HG02885 (cell line): ENCODE results near the gene ADAMTS4.

ENCODE experiments used
- ATAC-seq: cut with Tn5 transposase; IDR thresholded peaks from one replicate; pipeline ENCODE4 v1.9.1; 2021; ENCODE audit warnings: mild to moderate bottlenecking; ENCODE audit not compliant: unreplicated experiment, poor library complexity

ADAMTS4 gene

DNA sequence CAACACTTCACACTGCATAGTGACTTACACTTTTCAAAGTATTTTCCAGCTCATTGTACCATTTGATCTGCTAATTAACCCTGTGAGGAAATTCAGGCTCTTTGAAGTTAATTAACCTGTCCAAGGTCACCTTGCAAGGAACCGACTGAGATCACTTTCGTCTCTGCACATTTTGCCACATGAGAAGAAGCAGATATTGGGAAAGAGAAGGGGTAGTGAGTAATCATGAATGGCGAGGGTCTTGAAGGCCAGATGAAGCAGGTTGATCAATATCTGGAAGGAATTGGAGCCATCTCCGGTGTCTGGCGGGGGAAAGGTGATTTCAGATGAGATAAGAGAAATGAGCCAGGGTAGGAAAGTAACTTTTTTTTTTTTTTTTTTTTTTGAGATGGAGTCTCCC lies 21.1 kb upstream of the ADAMTS4 start:
- ATAC-seq: no peak

DNA sequence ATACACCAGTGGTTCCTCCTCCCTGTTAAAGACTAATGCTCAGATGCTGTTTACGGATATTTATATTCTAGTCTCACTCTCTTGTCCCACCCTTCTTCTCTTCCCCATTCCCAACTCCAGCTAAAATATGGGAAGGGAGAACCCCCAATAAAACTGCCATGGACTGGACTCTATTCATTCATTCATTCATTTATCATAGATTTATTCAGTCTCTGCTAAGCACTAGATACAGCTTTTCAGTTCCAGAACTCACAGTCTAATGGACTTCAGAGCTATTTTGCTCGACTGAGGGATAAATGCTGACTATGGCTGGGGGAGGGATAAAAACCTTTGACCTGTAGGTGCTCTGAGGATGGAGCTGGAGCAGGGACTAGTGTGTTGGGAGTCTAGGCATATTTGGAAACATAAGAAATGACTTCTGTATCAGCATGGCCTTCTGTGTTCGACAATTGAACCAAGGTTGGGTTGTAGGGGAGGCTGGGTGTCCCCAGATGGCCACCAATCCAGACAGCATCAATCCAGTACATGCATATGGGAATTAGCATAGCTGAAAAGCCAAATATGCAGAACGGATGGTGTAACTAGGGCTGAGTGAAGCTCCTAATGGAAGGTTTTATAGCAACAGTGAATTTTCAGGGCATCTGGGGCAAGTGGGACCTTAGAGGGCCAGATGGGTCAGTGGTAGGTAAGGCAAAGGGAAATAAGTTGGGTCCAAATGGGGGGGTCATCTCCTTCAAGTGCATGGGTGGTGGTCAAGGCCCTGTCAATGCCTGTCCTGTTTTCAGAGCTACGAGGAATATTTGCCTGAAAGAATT lies 20.4 kb upstream of the ADAMTS4 start:
- ATAC-seq: no peak

DNA sequence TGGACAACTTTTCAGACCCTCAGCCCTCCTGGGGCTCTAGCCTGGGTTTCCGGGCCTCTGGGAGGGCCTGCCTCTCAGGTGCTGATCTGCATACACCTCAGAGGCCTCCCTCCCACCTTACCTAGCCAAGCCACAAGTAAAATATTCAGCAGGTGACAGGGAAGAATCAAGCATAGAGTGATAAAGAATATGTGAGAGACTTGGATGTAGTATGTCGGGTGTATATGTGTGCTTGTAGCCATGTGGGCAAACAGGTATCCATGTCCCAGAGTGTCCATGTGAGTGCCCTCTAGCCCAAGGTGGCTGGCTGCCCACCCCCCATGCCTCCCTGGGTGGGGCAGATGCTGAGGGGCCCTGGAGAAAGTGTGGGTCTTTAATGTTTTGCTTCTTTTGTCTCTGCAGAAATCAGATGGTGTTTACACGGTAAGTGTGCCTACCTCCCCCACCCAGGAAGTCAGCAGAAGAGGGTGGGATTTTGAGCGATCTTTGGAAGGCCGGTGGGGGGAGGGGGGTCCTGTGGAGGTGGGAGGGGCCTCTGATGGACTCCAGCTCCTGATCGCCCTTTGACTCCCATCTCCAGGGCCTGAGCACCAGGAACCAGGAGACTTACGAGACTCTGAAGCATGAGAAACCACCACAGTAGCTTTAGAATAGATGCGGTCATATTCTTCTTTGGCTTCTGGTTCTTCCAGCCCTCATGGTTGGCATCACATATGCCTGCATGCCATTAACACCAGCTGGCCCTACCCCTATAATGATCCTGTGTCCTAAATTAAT lies 19.6 kb upstream of the ADAMTS4 start:
- no peak for ATAC-seq

DNA sequence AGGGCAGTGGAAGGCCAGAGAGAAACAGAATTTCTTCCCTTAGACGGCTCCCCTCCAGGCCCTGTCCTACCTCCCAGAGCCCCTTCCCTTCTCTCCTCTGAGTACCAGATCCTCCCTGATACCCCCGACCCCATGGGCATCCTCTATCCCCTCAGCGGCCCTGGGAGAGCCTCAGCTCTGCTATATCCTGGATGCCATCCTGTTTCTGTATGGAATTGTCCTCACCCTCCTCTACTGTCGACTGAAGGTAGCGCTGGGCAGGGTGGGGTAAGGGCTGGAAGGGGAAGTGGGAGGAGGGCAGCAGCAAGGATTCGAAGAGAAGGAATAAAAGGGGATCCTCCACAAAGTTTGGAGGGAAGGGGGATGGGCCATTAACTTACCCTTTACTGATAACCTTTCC lies 19.0 kb upstream of the ADAMTS4 start:
- ATAC-seq: no peak

DNA sequence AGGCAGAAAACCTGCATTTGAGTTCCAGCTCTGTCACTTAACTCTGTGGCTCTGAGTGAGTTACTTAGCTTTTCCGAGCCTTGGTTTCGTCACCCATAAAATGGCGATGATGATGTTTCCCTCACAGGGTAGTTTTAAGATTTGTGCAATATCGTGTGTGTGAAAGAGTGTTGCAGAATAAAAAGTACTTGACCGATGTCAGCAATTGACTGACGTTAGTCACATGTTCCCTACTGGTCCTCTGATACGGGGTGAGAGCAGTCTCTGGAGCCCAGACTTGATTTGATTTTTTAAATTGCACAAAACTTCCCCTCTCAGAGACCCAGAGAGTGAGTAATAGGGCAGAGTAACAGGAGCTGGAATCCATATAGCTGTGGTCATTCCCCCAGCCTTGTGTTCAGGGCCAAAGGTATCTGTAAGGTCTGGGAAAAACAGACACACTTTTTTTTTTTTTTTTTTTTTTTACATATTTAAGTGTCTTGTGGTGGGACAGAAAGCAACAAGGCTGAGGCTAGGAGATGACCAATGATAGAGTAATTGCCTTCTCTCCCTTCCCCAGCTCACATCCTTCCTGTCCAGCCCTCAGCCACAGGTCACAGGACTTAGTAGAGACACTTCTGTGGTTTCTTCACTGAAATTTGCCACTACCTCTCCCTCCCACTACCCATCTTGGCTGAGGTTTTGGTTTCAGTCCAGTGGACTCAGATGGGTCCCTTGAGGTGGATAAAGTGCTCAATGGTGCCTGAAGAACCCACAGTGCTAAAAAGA lies 18.3 kb upstream of the ADAMTS4 start:
- ATAC-seq: peak; percentile 85

DNA sequence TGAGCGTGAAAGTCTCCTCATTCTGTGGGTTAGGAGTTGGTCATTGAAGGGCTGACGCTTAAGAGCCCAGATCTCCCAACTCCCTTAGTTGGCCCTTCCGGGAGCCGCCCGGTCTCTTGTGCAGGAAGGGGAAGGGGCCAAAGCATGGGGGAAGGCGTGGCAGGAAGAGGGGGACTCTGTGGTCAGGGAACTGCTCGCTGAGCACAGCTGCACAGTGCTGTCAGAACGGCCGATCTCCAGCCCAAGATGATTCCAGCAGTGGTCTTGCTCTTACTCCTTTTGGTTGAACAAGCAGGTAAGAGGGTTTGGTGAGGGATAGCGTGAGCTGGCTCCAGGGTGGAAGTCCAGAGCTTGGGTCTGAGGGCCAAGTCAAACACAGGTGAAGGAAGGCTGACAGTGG lies 16.2 kb upstream of the ADAMTS4 start, which contains the start of gene FCER1G:
Gene FCER1G (plus strand): TSS at position 220 of the 400 bp plus-strand sequence. CDS start 27 bp downstream, at position 247.
- ATAC-seq: no peak

DNA sequence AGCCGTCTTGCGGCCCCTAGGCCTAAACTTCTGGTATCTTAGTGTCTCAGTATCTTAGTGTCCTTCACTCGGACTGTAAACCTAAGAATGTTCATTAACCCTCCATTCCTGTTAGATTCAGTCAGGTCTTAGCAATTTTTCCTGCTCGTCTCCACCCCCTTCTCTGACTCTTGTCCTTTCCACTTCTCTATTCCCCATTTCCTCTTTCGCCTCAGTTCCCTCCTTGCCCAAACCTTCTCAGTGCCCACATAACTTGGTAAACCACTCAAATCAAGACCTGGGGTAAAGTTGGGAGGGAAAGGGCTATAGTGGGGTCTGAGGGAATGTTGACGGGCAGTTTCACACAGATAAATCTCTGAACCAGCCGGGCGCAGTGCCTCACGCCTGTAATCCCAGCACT lies 15.5 kb upstream of the ADAMTS4 start:
- ATAC-seq: no peak

DNA sequence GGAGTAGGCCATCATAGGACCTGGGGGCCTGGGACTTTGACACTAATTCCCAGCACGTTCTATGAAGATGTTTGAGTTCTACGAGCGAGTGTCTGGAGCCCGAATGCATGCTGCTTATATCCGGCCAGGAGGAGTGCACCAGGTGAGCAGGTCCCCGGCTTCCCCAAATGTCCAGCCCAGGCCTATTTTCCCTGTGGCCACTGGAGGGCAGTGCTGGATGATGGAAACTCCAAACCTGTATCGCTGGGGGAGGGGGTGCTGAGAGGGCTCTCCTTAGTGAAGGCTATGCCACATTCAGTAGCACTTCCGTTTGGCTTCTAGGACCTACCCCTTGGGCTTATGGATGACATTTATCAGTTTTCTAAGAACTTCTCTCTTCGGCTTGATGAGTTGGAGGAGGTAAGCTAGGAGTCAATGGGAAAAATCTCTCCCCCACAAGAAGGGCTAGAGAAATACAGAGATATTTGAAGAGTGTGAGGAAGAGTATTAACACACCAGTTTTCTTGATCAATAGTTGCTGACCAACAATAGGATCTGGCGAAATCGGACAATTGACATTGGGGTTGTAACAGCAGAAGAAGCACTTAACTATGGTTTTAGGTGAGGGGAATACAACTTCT lies 11.0 kb upstream of the ADAMTS4 start:
- ATAC-seq: peak; percentile 57

DNA sequence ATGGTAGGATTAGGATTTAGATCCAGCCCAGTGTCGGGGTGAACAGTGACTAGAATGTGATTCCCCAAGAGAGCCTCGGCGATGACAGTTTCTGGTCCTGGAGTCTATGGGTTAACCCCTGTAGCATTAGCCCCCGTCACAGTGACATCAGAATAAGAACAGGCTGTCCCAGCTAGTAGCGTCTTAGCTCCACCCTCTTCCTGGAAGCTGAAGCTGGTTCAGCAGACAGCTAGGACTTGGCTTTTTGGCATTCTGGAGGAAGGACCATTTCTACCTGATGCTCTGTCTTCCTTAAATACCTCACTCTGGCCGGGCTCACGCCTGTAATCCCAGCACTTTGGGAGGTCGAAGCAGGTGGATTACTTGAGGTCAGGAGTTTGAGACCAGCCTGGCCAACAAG lies 8.3 kb upstream of the ADAMTS4 start:
- ATAC-seq: no peak

DNA sequence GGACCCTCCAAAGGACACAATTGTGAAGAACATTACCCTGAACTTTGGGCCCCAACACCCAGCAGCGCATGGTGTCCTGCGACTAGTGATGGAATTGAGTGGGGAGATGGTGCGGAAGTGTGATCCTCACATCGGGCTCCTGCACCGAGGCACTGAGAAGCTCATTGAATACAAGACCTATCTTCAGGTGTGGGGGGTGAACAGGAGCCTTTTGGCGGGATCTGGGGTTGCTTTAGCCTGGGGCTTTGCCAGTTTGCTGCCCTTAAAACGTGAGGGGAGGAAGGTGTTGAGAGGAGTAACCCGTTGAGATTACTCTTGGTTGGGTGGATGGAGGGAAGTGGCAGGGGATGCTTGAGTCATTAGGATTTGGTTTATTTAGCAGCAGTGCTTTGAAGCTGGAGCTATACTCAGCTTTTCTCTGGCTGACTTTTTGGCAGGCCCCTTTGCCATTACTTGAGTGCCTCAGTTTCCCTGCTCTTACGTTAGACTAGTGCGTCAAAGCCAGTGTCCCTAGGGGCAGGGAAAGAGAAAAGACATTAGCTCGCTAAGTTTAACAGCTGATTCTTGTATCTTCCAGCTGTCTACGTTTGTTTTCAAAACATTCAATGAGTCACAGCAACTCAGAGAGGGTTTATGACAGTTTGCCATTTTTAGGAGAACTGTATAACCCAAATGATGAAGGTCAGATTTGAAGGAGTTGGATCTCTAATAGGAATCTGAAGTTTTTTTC lies 7.7 kb upstream of the ADAMTS4 start:
- ATAC-seq: no peak

DNA sequence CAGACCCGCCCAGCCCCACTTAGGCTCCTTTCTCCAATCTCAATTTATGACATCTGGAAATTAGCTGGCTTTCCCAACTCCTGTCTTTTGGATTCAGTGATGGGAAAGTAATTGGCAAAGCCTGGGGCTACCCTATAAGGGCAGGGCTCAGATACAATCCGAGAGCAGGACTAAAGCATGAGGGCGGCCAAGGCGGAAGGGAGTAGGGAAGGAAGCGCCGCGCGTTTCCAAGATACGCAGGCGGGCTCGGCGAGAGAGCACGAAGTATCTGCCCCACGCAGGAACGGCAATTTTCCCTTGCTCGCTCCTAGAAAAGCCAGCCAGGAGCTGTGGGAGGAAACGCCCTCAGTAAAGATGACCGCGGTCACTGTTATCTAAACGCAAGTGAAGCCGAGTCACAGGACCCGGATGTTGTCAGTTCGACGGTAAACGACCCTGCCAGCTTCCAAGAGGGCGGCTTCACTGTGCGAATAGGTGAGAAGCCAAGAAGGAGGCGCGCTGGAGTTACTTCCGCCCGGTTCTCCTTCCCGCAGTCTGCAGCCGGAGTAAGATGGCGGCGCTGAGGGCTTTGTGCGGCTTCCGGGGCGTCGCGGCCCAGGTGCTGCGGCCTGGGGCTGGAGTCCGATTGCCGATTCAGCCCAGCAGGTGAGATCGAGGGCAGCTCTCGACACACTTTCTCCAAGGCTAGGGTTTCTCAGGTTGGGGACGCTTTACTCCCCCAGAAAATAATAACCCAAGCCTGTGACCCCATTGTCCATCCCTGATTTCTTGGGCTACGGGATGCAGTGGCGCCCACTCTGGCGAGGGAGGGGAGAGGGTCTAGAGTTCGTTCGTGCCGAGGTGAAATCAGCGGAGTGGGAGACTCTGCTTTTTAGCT lies 3.2 kb upstream of the ADAMTS4 start, which contains the start of gene NDUFS2:
Gene NDUFS2 (plus strand): TSS at position 532 of the 877 bp plus-strand sequence. CDS start 19 bp downstream, at position 551.
- peak; percentile 98 for ATAC-seq

DNA sequence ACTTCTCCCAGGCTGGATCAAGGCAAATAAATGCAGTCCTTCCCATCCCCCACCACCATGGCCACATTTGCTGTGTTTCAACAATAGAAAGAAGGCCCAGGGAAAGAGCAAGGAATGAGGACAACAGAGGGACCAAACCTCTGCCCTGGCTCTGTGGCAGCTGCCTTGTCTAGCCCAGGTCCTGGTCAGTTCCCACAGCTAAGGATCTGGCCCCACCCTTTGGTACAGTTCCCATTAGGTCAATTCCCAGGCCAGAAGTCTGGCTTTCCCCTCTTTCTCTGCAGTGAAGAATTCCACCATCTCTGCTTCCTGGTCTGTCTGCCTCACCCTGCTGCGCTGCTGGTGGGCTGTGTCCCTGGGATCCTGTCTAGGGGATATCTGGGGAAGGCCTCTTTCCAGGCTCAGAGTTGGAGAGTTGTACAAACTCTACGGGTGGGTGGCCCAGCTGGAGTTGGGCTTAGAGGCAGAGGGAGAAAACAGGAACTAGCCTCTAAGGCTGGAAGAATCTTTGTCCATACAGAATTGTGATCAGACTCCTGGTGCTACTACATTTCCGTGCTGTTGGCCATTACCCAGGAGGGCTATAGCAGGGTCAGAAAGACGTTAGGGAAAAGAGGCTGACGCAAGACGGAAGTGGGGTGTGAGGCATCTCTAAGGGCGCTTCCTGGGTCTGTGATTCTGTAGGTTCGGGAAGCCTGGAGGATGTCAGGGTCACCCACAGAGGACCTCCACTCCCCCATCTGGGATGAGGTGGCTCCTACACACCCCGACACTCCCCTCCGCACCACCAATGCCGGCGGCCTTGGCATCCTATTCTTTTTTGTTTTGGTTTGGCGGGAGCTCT lies 2.4 kb upstream of the ADAMTS4 start:
- ATAC-seq: no peak

DNA sequence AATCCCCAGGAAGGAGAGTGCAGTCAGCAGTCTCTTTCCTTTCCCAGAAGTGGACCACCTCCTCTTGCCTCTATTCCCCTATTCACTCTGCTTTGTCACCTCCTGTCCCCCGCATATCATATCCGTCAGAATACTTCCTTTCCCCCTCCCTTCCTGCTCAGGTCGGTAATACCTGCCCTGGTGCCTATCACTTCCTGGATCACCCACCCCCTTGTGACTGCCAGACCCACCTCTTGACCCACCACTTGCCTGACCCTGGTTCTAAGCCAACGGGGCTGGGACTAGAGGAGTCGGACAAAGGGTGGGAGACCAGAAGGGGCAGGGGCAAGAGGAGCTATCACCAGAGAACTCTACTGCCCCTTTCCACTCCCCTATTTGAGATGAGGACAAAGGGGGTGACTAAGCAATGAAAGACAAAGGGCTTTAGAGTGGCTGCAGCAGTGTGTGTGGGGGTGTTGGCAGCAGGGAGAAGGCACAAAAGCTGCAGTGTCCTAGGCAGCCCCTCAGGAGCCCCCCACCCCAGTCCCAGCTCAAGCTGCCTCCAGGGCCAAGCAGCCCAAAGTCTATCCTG lies 1.7 kb upstream of the ADAMTS4 start:
- no peak for ATAC-seq

DNA sequence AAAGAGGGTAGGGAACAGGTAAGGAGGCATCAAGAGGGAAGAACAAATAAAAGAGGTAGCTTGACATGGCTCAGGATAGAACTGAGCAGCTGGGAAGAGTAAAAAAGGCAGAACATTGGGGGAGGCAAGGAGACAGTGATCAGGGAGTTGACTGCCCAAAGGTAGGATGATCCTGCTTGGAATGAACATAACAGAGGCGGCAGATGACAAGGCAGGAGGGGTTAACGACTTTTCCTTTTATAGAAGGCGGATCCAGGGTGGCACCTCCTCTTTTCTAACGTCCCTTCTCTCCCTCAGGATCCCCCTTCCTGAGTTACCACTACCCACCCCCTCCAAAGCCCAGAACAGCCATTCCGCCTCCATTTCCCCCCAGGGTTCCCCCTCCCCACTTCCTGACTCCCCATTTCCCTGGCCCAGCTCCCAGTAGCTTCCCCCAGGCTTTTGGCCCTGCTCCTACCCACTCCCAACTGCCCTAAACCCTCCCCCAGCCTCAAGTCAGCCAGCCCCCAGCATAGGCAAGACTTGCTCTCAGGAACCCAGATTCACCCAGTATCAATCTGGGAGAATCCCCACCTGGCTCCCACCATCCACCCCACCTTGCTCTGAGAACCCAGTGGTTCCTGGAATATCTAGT lies 769 bp upstream of the ADAMTS4 start:
- ATAC-seq: no peak

DNA sequence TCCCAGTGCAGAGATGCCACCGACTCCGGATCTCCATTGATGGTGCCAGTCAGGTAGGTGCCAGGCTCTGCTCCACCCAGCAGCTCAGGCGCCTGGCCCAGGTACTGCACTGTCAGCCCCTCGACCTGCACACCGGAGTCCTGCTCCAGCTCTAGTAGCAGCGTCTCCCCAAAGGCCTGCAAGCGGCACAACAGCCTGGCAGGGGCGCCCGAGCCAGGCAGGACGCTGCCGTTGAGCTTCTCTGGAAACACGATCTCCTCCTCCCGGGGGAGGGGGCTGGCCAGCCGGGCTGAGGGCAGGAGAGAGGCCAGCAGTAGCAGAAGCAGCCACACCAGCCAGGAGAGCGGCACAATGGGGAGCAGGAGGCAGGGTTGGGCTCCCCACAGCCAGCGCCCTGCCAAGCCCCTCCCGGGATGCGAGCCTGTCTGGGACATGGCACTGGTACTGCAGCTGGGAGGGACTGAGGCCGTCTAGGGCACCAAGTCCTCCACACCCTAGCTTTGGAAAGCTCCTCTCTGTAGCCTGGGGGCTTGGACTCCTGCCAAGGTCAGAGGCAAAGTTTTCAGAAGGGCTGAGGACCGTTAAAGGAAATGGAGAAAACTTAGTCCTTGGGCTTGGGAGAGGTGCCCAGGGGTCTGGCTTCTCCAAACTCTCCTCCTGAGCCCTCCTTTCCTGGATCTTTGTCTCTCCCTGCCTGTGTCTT lies 509 bp downstream of the ADAMTS4 start:
- ATAC-seq: no peak

DNA sequence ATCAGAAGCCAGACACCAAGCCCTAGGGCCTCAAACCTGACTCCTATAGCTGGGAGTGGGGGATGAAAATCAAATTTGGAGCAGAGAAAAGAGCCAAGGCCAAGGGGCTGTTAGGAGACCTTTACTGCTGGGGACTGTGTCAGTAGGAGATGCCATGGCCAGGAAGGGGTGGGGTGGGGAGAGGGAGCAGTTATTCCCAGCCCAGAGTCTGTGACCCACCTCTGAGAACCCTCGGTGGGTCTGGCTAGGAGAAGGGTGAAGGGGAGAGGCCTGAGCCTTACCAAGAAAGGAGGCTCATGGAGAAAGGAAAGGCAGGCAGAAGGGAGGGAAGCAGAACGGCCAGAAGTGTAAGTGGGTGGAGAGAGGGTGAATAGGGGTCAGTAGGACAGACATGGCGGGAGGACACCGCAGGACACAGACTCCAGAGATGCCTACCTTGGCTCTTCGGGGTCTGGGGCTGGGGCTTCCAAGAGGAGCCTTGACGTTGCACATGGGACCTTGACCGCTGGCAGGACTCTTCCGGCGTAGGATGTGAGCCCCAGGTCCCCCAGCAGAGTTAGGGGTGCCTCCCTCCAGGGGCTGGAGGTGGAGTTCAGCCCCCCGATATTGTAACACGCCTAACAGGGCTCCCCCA lies 1.2 kb downstream of the ADAMTS4 start:
- ATAC-seq: no peak
